Measurements from ENCODE around the gene CDKAL1. TPM values are rescaled to one million over a fixed set of nuclear protein-coding genes. Genes with fewer than 3 reads are reported as not detected.
"Not testable (repeated sequence)": the region's sequence is repeated elsewhere in the genome, so short reads cannot be mapped to it uniquely, and the experiment has no call there.

Gene CDKAL1
- total RNA-seq, 1 donor from 2014 or later = 10.2 TPM

GRCh38 chr6:21220271-21220987 is 686.2 kb downstream of the CDKAL1 start:
- intact Hi-C loops (cut with DNase I) = no loop called here
- DNase-seq = no peak
- ATAC-seq (ENCODE audit: poor library complexity) = no peak

DNA sequence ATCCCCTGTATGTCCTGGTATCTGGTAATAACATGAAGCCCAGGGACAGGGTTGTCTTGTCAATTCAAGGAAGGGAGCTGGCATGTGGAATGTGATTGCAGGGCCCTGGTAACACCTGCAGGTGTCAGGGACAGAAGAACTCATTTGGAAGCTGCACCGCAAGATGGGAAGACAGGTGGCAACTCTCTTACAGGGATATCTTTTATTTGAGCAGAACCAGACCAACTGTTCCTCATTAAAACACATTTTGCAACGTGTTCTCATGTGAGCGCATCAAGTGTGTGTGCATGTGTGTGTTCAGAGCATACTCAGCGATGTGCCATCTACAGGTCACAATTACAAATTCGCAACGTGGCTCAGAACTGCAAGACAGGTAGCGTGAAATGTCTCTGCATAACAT is 688.4 kb downstream of the CDKAL1 start:
- no peak for DNase-seq
- intact Hi-C loops (cut with DNase I) = no loop called here
- ATAC-seq (ENCODE audit: poor library complexity) = no peak

- ATAC-seq (ENCODE audit: poor library complexity) (no peak), DNase-seq (no peak)
- intact Hi-C loops (cut with DNase I) = no loop called here
Observed at GRCh38 chr6:21225912-21226311, 691.7 kb downstream of the CDKAL1 start.

DNA sequence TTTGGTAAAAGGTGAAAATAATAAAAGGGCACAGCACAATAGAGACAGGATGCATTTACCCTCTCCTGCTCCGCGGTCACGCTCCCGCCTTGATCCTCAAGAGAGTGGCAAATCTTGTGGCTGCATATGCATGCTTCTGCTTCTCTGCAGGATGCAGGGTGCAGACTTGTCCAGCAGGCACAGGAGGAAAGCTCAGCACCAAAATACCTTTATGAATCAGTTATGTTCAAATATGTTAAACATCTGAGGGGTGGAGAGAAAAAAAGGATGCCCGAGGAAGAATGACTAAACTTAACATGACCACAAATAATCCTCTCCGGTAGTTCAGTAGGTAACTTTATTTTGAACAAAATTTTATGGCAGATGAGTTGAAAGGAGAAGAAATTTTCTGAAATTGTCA is 693.2 kb downstream of the CDKAL1 start:
- DNase-seq = no peak
- intact Hi-C loops (cut with DNase I) = no loop called here
- ATAC-seq (ENCODE audit: poor library complexity) = no peak

DNA sequence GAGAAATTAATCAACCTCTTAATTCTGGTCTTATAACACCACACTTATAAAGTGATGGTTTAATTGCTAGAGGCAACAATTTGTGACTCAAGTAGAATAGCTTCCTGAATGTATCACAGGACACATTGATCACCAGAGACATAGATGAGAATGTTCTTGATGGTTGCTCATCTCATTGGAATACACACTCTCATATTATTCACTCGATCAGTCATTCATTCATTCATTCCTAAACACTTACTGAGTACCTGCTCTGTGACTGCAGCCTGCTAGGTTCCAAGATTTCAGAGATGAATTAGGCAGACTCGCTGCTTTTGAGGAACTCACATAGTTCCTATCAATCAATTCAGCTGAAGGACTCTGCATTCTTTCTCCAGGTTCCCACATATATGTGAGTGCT is 694.2 kb downstream of the CDKAL1 start:
- DNase-seq = no peak
- ATAC-seq (ENCODE audit: poor library complexity) = no peak
- intact Hi-C loops (cut with DNase I) = no loop called here

- intact Hi-C loops (cut with DNase I) = no loop called here
- no peak for DNase-seq
- ATAC-seq (ENCODE audit: poor library complexity) = no peak
Observed at GRCh38 chr6:21228876-21229460, 694.7 kb downstream of the CDKAL1 start.

DNA sequence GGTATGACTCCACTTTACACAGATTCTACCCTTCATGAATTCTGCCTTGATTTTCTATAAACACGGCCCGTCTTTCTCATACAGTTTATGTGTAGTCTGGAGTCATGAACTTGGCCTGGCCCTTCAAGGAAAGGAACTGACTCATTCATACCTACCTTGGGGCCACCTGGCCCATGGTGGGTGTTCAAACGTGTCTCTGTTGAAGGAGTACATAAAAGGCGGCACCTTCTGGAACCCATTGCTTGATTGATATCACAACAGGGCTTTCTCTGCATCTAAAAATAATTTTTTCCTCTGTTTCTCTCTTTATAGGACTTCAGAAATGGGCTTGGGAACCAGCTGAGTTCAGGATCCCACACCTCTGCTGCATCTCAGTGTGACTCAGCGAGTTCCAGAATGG is 696.3 kb downstream of the CDKAL1 start:
- intact Hi-C loops (cut with DNase I) = no loop called here
- ATAC-seq (ENCODE audit: poor library complexity) (no peak), DNase-seq (no peak)

GRCh38 chr6:21235162-21235561 is 700.9 kb downstream of the CDKAL1 start:
- ATAC-seq (ENCODE audit: poor library complexity) = no peak
- intact Hi-C loops (cut with DNase I) = no loop called here
- DNase-seq = no peak

DNA sequence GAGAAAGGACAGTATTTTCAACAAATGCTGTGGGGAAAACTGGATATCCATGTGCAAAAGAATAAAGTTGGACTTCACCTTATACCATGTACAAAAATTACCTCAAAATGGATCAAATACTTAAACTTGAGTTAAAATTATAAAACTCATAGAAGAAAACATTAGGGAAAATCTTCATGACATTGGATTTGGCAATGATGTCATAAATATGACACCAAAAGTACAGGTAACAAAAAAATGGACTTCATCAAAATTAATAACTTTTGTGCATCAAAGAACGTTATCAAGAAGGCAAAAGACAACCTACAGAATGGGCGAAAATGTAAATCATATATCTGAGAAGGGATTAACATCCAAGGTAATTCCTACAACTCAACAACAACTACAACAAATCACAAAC is 704.0 kb downstream of the CDKAL1 start:
- intact Hi-C loops (cut with DNase I) = no loop called here
- ATAC-seq (ENCODE audit: poor library complexity) (no peak), DNase-seq (no peak)

DNA sequence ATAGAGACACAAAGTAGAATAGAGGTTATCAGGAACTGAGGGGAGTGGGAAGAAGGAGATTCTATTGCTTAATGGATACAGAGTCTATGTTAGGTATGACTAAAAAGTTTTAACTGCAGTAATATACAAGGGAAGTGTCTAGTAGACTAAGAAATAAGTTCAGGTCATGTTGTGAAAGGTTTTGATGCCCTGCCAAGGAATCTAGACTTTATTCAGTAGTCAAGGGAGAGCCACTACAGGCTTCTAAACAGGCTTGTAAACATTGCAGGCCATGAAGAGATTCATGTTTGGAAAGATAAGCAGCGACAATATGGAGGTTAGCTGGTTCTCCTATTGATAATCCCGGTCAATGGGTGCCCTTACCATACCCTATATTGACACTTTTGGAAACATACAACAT is 706.5 kb downstream of the CDKAL1 start:
- intact Hi-C loops (cut with DNase I) = no loop called here
- no peak for ATAC-seq (ENCODE audit: poor library complexity)

DNA sequence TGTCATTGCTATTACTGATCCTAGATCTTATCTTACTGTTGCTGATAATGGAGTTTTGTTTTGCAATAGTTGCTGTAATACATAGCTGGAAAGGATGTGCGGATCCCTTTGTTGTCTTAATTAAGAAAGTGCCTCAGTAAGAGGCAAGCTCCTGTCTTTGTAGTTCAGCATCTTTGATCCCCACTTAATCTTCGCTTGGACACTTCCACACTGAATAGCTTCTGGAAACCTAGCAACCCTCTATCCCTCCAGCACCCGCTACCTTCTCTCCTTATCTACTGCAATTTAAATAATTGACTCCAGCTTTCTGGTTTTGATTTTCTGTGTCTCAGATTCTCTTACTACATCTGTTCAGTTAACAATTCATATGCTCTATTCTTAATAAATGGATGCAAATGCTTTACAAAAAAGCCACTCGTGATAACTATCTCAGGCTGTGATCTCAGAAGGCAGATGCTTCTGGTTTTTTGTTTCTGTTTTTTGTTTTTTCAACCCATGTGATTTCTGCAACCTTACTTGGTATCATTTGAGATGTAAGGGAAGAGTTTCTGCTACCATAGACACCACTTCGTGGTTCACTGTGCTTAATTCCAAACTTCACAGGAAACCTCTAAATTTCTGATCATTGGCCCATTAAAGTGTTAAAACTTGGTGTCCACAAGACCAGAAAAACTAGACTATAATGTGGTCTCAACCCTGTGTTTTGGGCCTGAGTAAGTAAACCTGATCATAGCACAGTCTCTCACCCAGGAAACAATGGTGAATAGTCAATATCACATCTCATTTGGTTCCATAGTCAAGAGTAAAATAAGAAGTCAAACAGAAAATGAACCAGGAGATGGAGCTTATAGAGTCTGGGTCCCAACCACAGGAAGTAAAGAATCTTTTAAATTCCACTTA is 707.2 kb downstream of the CDKAL1 start:
- ATAC-seq (ENCODE audit: poor library complexity) = no peak
- DNase-seq = no peak
- intact Hi-C loops (cut with DNase I) = no loop called here

More for the DNA sequence above, 706.5 kb downstream of the CDKAL1 start:
- DNase-seq = no peak

- ATAC-seq (ENCODE audit: poor library complexity) = no peak
- DNase-seq = no peak
- intact Hi-C loops (cut with DNase I) = no loop called here
Observed at GRCh38 chr6:21244897-21245470, 710.7 kb downstream of the CDKAL1 start.

- intact Hi-C loops (cut with DNase I) = no loop called here
- ATAC-seq (ENCODE audit: poor library complexity) (no peak), DNase-seq (no peak)
Observed at GRCh38 chr6:21245488-21245887, 711.2 kb downstream of the CDKAL1 start.

DNA sequence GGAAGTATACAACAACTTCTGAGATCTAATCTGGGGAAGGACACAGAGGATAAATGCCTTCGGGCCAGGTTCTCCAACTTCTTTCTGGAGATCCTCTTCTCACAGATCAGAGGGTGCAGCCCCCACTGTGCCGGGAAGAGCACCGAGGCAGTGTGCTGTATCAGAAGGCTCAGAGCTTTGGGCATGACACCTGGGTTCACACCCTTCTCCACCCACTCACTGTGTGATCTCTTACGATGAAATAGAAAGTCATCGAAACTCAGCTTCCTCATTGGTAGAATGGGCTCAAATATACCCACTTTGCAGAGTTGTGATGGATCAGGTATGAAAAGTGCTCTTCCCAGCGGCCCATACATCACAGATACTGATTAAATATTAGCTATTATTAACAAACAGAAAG is 711.8 kb downstream of the CDKAL1 start:
- intact Hi-C loops (cut with DNase I) = no loop called here
- no peak for ATAC-seq (ENCODE audit: poor library complexity)
- DNase-seq = no peak

DNA sequence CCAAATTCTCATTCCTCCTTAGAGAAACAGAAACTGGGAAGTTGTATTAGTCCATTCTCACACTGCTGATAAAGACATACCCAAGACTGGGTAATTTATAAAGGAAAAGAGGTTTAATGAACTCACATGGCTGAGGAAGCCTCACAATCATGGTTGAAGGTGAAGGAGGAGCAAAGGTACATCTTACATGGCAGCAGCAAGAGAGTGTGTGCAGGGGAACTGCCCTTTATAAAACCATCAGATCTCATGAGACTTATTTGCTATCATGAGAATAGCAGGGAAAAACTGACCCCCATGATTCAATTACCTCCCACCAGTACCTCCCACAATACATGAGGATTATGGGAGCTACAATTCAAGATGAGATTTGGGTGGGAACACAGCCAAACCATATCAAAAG is 720.2 kb downstream of the CDKAL1 start:
- ATAC-seq (ENCODE audit: poor library complexity); intact Hi-C loops (cut with DNase I); DNase-seq: not testable (repeated sequence)

GRCh38 chr6:21256197-21256596 is 721.9 kb downstream of the CDKAL1 start:
- ATAC-seq (ENCODE audit: poor library complexity) (no peak), DNase-seq (no peak)
- intact Hi-C loops (cut with DNase I) = no loop called here

- intact Hi-C loops (cut with DNase I) = no loop called here
- ATAC-seq (ENCODE audit: poor library complexity) = no peak
- no peak for DNase-seq
Observed at GRCh38 chr6:21257125-21257524, 722.9 kb downstream of the CDKAL1 start.

DNA sequence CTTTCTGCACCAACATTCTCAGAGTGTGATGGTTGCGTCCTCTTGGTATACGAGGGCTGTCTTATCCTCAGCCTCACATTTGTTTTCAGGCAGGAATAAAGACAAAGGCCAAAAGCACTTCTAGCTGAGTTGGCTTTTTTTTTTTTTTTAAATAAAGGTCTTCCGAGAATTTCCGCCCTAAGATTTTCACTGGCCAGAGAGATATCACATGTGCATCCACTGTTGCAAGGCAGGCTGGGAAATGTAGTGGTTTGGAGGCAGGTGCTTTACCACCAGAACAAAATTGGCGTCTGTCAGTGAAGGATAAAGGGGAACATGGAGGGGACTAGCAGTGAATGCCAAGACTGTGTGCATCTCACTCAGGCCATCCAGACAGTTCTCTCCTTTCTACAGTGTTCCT is 724.4 kb downstream of the CDKAL1 start:
- intact Hi-C loops (cut with DNase I) = no loop called here
- ATAC-seq (ENCODE audit: poor library complexity) = no peak
- no peak for DNase-seq

- DNase-seq (no peak), ATAC-seq (ENCODE audit: poor library complexity) (no peak)
- intact Hi-C loops (cut with DNase I) = no loop called here
Observed at GRCh38 chr6:21259660-21260059, 725.4 kb downstream of the CDKAL1 start.
